Daoy (cell line): ENCODE data around the gene ADGRL1. TPM values are rescaled to one million over a fixed set of nuclear protein-coding genes. Genes with fewer than 3 reads are reported as not detected.
"Not testable (repeated sequence)": the region's sequence is repeated elsewhere in the genome, so short reads cannot be mapped to it uniquely, and the experiment has no call there.

Source experiments
- DNase-seq: peaks from one replicate; pipeline ENCODE4 v3.0.0-alpha.2; 2015; ENCODE audit warnings: low read depth
- total RNA-seq: library from RNA; depleted of rRNA; stranded (reverse); fragments of >200 nt; shearing (Covaris generic); gene quantifications from 2 replicates; pipeline ENCODE4 v1.2.3, GENCODE V29; 2014

The ADGRL1 gene
- total RNA-seq, 1 experiment from 2014 or later, result 2.3 TPM

DNA sequence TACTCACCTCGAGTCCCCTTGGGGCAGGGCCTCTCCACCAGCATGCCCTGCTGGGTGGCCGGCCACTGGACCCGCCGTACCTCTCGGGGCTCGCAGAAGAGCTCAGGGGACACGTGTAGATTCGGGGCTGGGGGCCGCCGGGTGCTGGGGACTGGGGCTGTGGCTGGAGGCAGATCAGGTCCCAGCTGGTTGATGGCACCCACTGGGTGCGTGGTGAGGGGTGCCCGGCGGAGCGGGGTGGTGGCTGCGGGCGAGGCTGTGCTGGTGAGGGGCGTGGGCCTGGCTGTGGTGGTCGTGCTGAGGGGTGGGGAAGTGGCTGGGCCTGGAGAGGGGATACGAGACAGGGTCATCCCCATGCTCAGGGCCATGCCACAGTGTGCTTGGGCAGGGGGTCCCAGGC, 44.7 kb downstream of the ADGRL1 start:
- DNase-seq, result no peak

DNA sequence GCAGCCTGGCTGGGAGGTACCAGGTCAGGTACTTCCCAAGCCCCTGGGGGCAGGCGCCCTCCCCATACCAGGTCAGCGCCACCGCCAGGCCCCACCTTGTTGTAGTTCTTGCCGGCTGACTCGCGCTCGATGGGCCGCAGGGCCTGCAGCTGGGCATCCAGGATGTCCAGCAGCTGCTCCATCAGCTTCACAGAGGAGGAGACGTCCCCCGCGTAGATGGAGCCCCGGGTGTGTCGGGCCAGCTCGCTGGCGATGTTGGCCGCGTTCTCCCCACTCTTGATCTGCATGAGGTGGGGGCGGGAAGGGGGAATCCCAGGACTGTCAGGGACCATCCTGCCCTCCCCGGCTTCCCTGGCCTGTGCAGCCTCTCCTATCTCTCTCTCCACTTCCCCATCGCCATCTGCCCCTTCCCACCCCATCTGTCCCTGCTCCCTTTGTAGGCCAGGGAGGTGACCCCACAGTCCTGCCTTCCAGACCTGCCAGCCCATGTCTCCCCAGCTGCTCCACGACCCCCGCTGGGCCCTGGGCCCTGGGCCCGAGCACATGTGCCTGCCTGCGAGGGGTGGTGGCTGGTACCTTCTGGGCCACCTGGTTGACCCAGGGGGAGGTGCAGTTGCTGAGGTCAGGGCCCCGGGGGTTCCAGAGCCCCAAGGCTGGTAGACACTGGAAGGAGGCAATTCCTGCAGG, 45.8 kb downstream of the ADGRL1 start:
- no peak for DNase-seq

DNA sequence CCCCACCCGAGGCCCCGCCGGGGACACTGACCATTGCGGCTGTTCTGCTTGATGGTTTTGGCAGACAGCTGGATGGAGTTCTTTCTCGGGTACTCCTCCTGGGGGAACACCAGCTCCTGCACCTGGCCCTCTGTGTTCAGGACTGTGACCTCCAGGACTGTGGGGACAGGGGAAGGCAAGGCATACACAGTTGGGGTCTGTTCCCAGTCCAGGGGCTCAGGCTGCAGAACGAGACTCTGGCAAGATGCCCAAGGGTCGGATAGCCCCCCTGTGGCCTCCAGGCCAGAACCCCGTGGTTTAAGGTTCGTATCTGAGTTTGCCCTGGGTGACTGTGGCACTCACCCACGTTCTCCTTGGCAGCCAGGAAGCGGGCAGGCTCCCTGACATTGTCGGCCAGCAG, 46.9 kb downstream of the ADGRL1 start:
- no peak for DNase-seq

DNA sequence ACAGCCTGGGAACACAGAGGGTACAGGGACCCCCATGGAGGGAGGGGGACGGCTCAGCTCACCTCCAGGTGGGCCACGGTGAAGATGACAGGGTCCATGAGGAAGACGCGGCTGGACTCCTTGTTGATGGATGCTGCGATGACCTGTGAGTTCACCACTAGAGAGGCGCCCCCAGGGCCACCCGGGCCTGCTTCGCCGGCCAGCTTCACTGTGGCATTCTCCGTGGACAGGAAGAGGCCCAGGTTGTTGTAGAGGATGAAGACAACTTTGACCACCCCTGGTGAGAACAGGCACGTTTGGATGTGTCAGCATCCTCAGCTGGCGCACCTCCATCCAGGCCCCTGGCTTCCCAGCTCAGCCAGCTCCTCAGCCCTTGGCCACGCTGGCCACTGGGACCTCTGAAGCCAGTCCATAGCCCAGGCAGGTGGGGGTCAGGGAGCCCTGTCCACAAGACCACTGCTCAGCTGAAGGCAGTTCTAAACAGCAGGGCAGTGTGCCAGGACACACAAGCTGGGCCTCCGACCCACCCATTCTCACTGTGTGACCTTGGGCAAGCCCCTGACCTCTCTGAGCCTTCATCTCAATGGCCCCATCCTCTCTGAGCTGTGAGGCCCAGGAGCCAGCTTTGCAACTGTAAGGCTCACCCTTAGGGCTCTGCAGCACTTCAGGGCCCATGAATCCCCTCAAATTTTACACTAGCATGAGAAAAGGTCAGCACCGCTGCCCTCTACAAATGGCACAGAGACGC, 47.5 kb downstream of the ADGRL1 start:
- DNase-seq, result no peak

DNA sequence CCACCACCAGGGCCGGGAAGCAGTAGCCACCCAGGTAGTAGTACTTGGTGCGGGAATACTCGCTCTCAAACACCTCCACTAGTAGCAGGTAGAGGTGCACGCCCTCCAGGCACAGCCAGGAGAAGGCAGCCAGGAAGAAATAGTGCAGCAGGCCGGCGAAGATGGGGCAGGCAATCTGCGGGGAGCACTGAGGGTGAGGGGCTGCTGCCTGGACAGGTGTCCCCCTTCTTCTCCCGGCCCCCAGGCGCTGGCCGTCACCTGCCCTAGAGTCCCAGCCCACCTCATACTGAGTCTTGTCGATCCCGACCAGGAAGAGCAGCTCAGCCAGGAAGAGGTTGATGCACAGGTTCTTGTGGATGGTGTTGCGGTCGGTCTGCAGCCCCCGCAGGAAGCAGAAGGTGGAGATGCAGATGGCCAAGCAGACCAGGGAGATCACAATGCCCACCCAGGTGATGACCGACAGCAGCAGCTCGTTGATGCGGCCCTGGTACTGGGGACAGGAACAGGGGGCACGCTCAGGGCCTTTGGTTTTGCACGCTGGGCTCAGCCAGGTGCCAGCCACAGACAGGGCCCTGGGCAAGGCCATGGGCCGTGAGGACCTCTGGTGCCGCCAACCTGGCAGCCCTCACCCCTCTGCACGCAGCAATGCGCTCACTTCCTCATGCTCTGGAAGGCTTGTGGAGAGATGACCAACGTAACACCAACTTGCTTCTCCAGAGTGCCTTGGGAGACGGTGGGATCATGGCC, 48.8 kb downstream of the ADGRL1 start:
- no peak for DNase-seq

DNA sequence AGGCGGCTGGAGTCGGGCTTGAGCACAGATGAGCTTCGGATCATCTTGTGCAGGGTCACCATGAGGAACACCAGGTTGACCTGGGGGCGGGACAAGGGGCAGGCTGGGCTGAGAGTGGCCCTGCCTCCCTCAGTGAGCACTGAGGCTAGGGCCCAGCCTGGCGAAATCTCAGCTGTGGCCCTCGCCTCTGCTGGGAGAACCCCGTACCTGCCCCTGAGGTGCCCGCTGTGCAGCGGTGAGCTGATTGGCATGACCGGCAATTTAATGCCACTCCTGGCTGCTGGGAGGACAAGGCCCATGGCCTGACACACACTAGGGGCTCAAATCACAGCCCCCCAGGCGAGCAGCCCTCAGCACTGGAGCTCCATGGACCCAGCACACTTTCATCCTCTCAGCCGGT, 49.8 kb downstream of the ADGRL1 start:
- no peak for DNase-seq

DNA sequence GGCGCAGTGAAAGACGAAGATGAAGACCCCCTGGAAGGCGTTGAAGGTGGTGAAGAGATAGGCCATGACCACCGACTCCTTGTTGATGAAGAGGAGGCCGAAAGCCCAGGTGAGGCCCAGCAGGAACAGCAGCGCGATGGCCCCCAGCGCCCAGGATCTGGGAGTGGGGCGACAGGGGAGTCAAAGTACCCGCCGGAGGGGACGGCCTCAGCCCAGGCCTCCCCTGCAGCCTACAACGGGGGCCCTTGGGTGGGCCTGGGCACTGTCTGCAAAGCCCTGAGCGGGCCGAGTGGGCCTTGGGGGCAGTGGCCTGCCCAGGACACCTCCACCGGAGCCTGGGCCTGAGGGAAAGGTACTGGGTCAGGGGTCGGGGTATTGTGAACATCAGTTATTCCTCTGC, 50.6 kb downstream of the ADGRL1 start:
- DNase-seq, result no peak

DNA sequence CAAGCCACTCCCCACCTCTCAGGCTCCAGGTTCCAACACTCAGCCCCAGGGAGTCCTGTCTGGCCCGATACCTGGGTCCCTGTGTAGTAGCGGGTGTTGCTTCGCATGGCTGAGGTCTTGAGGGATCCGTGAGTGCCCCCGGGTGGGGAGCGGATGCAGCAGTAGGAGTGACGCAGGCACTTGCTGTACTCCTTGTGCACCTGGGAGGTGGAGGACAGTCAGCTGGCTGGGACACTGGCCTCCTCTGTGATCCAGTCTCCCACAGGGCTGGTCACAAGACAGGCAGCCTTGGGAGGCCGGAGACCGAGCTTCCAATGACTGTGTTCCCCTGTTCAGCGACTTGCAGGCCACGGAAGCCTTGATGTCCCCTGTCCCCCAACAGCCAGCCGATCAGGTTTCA, 53.3 kb downstream of the ADGRL1 start:
- DNase-seq, result no peak

DNA sequence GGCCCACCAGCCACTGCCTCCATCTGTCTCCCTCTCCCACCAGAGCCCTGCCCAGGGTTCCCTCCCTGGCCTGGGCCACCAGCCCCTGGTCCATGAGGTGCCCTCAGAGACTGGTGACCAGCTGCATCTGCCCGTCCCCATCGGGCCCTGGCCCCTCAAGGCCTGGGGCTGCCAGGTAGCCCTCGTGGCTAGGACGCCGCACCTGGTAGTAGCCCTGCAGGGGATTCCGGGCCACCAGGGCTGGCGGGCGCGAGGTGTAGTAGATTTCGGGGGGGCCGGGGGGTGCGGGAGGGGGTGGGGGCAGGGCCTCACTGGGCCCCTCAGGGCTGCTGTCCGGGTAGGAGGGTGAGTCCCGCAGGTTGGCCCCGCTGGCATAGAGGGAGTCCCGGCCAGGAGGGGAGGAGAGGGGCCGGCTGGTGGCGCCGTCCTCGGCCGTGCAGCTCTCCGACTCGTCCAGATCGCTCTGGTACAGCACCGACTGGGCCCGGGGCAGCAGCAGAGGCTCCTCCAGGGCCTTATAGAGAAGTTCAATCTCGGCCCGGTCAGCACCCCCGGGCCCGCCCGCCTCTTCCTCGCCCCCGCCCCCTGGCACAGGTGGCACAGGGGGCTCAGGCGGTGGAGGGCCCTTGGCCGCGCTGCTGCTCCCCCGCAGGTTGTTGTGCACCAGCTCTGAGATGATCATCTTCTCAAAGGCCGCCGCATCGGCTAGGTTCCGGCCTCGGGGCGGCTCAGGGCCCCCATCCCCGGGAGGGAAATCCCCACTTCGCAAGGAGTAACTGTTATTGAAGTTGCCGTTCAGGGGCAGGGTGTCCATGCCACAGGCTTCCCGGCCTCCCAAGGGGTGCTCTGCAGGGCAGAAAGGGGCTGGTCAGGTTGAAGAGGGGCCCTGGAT, 55.0 kb downstream of the ADGRL1 start:
- DNase-seq, result no peak

DNA sequence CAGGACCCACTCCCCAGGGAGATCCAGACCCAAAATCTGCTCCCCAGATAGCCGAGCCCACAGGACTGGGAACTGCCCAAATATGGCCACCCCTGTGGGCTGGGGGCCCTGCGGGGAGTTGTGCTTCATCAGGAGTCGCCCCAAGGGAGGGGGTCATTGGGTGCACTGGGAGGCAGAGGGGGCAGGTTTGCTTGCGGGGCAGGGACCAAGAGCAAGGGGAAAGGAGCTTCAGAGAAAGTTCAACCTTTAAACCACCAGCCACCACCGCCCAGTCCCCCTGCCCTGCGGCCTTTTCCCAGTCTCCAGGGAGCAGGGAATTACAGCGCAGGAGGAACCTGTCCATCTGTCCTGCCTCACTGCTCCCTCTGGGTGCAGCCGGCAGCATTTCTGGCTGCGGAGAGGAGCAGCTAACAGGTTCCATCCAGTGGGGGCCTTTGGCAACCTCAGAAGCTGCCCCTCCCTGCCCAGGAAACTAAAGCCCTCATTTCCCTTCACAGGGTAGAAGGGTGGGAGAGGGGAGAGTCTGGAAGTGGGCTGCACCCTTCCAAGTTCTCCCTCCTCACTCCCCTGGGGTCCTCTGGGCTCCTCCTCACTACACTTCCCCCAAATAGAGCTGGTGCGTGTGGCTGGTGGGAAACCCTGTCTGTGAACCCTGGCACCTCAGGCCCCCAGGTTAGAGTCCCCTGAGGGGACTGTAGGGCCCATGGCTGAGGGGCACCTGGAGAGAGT, 55.8 kb downstream of the ADGRL1 start:
- no peak for DNase-seq

DNA sequence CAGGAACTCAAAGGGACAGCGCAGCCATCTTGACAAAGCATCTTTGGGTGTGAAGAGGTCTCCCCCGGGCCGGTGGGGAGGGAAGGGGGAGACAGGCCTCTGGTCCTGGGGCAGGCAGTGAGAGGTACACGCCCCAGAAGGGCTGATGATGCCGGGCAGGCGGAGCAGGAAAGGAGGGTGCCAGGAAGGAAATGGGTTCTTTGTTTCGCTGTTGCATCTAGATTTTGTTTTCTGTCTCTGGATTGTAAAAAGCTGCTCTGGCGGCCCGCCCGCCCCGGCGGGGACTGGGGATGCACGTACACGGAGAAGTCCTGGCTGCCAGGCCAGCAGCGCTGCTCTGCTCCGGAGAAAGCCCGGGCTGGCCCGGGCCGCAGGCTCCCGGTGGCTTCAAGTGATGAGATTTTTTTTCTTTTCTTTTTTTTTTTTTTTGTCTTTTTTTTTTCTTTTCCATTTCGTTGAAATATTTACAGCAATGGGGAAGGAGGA, 56.4 kb downstream of the ADGRL1 start:
- DNase-seq, result no peak

DNA sequence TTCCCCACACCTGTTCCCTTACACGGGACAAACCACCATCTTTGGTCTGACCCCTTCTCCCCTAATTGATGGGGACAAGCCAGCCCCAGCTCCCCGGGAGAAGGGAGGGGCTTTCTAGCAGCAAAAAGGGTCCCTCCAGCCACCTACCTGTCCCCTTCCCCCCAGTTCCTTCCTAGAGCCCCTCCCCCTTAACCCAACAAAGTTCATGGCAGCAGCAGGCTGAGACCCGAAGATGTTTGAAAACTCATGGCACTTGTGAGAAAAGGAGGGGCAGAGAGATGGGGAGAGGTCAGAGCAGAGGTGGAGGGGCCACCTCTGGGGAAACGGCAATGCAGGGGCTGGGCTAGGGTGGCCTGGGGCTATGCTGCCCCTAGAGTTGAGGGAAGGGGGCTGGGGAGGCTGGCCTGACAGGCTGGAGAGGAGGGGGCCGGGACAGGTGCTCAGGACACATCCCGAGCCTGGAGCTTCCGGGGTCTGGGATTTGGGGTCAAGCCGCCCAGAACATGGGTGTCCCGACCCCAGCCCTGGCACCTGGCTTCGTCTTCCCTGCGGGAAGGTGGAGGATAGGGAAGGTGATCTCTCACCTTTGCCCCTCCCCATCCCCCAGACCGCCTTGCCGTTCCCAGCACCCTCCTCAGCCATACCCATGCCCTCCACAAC, 57.1 kb downstream of the ADGRL1 start:
- no peak for DNase-seq

DNA sequence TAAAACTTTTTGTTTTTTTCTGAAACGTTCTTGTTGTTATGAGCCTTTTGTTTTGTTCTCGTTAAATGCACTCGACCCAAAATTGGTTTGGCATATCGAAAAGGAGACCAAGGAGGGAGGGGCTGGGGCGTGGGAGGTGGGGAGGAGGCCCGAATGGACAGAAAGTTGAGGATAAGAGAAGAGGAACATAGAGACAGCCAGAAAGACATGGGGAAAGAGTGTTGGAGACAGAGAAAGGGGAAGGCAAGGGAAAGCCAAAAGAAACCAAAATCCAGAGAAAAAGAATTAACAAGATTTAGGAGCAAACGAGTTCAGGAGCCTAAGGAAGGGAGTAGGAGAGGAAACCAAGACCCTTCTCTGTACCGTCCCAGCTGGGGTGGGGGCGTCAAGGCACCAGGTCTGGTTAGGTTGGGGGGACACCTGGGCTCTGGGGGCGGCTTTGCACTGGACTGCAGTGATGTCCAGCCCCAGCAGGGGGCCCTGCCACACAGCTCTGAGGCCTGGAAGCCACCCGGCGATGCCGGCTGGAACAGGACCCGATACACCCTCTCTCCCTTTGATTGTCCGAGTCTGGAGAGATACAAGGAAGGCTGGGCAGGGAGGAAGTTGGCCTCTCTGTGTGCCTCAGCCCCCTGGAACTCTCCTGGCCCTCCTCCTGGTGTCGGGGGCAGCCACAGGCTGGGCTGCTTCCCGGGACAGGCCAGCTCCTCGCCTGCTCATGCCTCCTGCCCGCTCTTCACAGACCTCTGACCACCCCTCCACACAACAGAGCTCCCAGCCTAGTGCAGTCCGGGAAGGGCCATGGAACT, 58.0 kb downstream of the ADGRL1 start:
- peak; percentile 63 for DNase-seq

DNA sequence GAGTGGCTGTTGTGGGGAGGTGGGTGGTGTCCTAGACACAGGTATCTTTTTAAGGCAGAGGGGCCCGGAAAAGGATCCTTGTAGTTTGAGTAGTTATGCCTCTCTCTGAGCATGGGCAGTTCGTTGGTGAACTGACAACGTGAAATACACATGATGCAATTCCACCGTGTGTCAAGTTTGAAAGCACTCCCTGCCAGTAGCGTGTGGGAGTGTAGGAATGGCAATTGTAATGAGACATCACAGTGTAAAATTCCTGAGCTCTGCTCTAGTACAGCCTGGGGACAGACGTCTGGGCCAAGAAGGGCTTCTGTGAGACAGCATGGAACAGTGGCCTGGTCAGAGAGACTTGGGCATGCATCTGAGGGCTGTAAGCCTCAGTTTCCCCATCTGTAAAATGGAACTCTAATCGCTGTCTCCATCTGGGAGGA, 59.2 kb downstream of the ADGRL1 start:
- DNase-seq, result peak; percentile 56

DNA sequence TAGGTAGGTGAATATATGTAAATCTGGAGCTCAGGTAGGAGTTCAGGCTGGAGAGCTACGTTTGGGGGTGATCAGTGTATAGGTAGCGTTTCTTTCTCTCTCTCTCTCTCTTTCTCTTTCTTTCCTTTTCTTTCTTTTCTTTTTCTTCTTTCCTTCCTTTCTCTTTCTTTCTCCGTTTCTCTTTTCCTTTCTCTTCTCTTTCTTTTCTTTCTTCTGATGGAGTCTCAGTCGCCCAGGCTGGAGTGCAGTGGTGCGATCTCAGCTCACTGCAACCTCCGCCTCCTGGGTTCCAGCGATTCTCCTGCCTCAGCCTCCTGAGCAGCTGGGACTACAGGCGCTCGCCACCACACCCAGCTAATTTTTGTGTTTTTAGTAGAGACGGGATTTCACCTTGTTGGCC, 59.8 kb downstream of the ADGRL1 start:
- not testable (repeated sequence) for DNase-seq

DNA sequence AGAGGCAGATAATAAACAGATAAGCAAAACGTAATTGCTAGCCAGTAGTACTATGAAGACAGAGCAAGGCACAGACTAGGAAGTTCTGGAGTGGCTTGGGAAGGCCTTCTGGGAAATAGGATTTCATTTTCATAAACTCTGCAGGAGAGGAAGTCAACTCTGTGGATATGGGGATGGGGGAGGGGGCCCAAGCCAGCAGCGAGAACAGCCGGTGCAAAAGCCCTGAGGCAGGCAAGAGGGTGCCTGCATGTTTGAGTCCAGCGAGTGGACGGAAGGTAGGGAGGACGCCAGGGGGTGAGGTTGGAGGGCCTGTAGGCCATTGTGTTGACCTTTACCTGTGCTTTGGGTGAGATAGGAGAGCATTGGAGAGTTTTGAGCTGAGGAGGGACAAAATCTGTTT, 60.6 kb downstream of the ADGRL1 start:
- no peak for DNase-seq

DNA sequence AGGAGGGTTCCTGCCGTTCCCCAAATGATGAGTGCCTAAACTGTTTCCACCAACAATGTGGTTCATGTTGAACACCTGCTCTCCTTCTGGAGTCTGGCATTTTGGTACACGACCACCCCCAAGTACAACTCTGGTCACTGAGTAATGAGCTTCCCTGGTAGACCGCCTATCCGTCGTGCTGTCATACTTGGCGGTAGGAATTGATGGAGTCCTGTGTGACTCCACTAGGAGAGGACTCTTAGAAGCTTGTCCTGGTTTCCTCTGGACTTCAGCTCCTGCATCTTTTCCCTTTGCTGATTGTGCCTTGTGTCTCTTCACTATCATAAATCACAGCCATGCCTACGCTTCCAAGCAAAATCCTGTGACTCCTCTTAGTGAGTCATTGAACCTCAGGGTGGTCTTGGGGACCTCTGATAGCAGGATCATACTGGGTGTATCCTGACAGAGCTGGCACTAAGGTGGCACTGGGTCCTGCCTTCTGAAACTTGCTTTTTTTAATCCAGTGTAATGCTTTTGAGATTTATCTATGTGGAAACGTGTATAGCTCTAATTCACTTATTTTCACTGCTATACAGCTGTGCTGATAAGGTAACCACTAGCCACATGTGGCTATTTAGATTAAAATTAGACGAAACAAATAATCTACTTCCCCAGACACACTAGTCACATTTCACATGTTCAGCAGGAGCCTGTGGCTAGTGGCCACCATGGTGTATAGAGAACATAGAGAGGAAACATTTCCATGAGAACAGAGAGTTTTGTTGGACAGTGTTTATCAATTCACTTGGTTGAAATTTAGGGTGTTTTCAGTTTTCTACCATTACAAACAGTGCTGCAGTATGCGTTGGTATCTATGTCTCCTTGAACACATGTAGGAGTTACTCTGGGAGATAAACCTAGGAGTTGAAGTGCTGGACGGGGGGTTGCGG, 63.4 kb downstream of the ADGRL1 start:
- no peak for DNase-seq

DNA sequence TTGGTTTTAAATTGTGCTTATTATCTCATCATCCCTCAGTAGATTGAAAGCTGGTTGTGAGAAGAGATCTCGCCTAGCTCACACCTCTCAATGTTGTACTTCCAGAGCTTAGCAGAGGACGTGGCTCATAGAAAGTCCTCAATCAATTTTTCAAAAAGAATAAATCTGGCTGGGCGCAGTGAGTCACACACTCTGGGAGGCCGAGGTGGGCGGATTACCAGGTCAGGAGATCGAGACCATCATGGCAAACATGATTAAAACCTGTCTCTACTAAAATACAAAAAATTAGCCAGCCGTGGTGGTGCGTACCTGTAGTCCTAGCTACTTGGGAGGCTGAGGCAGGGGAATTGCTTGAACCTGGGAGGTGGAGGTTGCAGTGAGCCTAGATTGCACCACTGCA, 64.9 kb downstream of the ADGRL1 start:
- no peak for DNase-seq
